Measurements from ENCODE around the gene SETD3. TPM values are rescaled to one million over a fixed set of nuclear protein-coding genes. Genes with fewer than 3 reads are reported as not detected.

The SETD3 gene
- total RNA-seq, 5 donors from 2014 or later (not counting 1 experiment from before 2014, with no cell fraction given), result 47.7 to 64.6 (median 52.4) TPM

DNA sequence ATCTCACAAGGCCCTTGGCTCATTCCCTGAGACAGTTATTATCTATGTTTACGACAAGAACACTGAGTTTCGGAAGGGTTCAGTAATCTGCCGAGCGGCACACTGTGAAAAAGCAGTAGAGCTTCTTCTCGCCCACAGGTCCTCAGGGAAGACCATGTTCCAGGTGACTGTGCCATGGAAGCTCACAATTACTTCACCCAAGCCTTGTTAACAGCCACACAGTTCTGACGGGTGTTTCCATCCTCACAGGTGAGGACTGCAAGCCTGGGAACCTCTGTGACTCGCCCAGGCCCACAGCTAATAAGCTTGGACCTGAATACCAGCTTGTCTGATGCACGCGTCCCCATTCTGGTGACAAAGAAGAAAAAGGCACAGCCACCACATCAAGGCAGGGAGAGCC, 15.4 kb downstream of the SETD3 start:
- 100% methylated on average over 9 of the region's 9 CpGs for WGBS (ENCODE audit: insufficient coverage)
- no peak overlapping the region for H3K27ac Mint-ChIP-seq
- no peak overlapping the region for H3K27ac ChIP-seq (ENCODE audit: low read length)
- peaks cover 11 to 13% of the 10 kb centered on the region in 2 experiments for H3K4me1 ChIP-seq (ENCODE audit: control insufficient read depth in 1 of 2, extremely low read depth in 1 of 2, insufficient read depth in 2 of 2, low read length in 2 of 2)
- H3K4me3 Mint-ChIP-seq, result no peak overlapping the region
- CTCF ChIA-PET, result no interaction called here
- peaks cover 6 to 54% of the 10 kb centered on the region in 2 donors for H3K36me3 ChIP-seq (ENCODE audit: control insufficient read depth in 2 of 2, extremely low read depth in 1 of 2, insufficient read depth in 1 of 2, low read length in 1 of 2)
- no peak for ATAC-seq (replicated peaks in 1 of 4)
- no peaks in the 10 kb centered on the region for H3K27me3 ChIP-seq (replicated peaks in 1 of 2; ENCODE audit: control insufficient read depth in 2 of 2, extremely low read depth in 1 of 2, insufficient read depth in 2 of 2, low read length in 1 of 2)
- H3K9me3 ChIP-seq, result no peaks in the 10 kb centered on the region
- H3K4me1 Mint-ChIP-seq, result peaks cover 30 to 46% (median 34%) of the 10 kb centered on the region in 3 donors
- DNase-seq, result no peak
- POLR2A ChIA-PET, result no interaction called here
- no peaks in the 10 kb centered on the region for H3K9me3 Mint-ChIP-seq
- H3K4me3 ChIP-seq (ENCODE audit: control insufficient read depth in 1 of 2, extremely low read depth in 1 of 2, low read length in 1 of 2), result no peak overlapping the region
- H3K27me3 Mint-ChIP-seq, result no peaks in the 10 kb centered on the region
- peaks cover 39% of the 10 kb centered on the region for H3K36me3 Mint-ChIP-seq

DNA sequence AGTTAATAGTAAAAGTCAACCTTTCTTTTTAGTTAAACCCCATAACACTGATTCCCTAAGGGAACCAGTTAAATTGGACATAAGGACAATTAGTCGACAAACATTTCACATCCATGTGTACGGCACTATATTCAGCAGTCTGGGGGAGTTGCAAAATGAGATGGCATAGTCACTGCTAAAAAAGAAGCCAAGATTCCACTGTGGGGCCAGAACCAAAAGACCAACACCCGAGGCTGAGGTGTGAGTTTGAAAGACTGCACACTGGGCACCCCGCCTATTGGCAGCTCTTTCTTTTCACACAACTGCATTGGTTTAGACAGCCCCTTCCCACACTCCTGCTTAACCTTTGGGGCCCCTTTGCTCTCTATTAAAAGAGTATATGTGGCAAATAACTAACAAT, 16.7 kb downstream of the SETD3 start:
- no peak overlapping the region for H3K4me3 ChIP-seq (ENCODE audit: control insufficient read depth in 1 of 2, extremely low read depth in 1 of 2, low read length in 1 of 2)
- peaks cover 10% of the 10 kb centered on the region in 2 experiments for H3K4me1 ChIP-seq (ENCODE audit: control insufficient read depth in 1 of 2, extremely low read depth in 1 of 2, insufficient read depth in 2 of 2, low read length in 2 of 2)
- Mint-ChIP-seq H3K27ac (no peak overlapping the region), H3K4me1 (peaks cover 17 to 34% (median 21%) of the 10 kb centered on the region in 3 donors), H3K9me3 (no peaks in the 10 kb centered on the region), H3K36me3 (peaks cover 41% of the 10 kb centered on the region), H3K4me3 (no peak overlapping the region), H3K27me3 (no peaks in the 10 kb centered on the region)
- no peaks in the 10 kb centered on the region for H3K27me3 ChIP-seq (replicated peaks in 1 of 2; ENCODE audit: control insufficient read depth in 2 of 2, extremely low read depth in 1 of 2, insufficient read depth in 2 of 2, low read length in 1 of 2)
- ATAC-seq (replicated peaks in 1 of 4), result no peak
- POLR2A ChIA-PET, result no interaction called here
- H3K27ac ChIP-seq (ENCODE audit: low read length), result no peak overlapping the region
- H3K36me3 ChIP-seq (ENCODE audit: control insufficient read depth in 2 of 2, extremely low read depth in 1 of 2, insufficient read depth in 1 of 2, low read length in 1 of 2), result peaks cover 6 to 59% of the 10 kb centered on the region in 2 donors
- H3K9me3 ChIP-seq, result no peaks in the 10 kb centered on the region
- no CpG with 5 or more reads among the region's 4 CpGs for WGBS (ENCODE audit: insufficient coverage)
- CTCF ChIA-PET, result no interaction called here
- no peak for DNase-seq

DNA sequence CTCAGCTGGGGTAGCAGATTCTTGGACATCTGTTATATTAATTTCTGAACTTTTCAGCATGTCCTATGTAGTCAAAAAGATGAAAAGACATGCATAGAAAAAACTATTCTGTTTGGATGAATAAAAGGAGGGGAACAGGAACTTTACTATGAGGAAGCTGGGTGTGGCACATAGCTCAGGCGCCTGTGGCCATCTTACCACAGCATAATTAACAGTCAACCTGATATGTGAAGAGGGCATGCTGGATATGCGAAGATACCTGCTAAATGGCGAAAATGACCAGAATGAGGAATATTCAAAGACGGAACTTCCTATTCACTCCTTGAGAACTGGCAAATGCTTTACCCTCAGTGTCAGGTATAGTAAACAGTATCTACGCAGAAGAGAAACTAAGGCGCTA, 18.4 kb downstream of the SETD3 start:
- no peak overlapping the region for H3K27ac ChIP-seq (ENCODE audit: low read length)
- H3K4me3 ChIP-seq (ENCODE audit: control insufficient read depth in 1 of 2, extremely low read depth in 1 of 2, low read length in 1 of 2), result no peak overlapping the region
- no peaks in the 10 kb centered on the region for H3K9me3 Mint-ChIP-seq
- no peak overlapping the region for H3K4me3 Mint-ChIP-seq
- H3K36me3 Mint-ChIP-seq, result peaks cover 51% of the 10 kb centered on the region
- H3K9me3 ChIP-seq, result no peaks in the 10 kb centered on the region
- peaks cover 0 to under 1% of the 10 kb centered on the region in 2 experiments for H3K4me1 ChIP-seq (ENCODE audit: control insufficient read depth in 1 of 2, extremely low read depth in 1 of 2, insufficient read depth in 2 of 2, low read length in 2 of 2)
- WGBS (ENCODE audit: insufficient coverage), result 79% methylated on average over 2 of the region's 6 CpGs
- ChIA-PET CTCF (interaction anchor here in 1 of 2 donors (0.5 kb wide), 1 partner anchor 637 kb away, joined by 3 read pairs; no protein-coding TSS in a partner anchor), POLR2A (no interaction called here)
- H3K27me3 Mint-ChIP-seq, result no peaks in the 10 kb centered on the region
- no peak for ATAC-seq (replicated peaks in 1 of 4)
- no peaks in the 10 kb centered on the region for H3K27me3 ChIP-seq (replicated peaks in 1 of 2; ENCODE audit: control insufficient read depth in 2 of 2, extremely low read depth in 1 of 2, insufficient read depth in 2 of 2, low read length in 1 of 2)
- no peak overlapping the region for H3K27ac Mint-ChIP-seq
- DNase-seq, result no peak
- H3K36me3 ChIP-seq (ENCODE audit: control insufficient read depth in 2 of 2, extremely low read depth in 1 of 2, insufficient read depth in 1 of 2, low read length in 1 of 2), result peaks cover 6 to 76% of the 10 kb centered on the region in 2 donors
- H3K4me1 Mint-ChIP-seq, result peaks cover 0 to 16% (median 4%) of the 10 kb centered on the region in 3 donors

DNA sequence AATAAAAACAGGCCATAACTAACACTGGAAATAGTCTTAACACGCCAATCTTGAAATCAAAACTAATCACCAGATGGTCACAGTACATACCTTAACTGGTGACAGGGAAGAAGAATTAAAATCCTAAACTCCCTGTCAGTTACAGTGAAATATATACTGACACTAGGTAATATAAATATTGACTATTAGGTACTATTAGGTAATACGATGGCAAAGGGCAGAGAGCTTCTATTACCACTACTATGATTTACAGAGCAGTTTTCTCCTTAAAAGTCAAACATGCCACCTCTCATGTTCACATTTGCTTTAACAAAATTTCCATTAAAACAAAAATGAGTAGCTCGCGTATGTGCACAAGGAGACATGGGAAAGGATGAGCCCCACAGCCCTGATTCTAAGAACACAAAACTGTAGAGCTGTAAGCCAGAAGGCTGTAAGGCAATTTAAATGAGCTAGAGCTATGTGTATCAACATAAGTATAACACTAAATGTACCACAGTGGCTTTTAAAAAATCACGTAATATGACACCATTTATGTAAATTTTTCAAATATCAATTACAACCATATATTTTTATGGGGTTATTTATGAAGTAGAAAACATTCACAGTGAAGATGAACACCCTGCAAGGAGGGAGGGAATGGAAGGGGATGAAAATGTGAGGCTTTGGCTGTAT, 19.1 kb downstream of the SETD3 start:
- Mint-ChIP-seq H3K9me3 (no peaks in the 10 kb centered on the region), H3K27ac (no peak overlapping the region), H3K27me3 (no peaks in the 10 kb centered on the region), H3K36me3 (peaks cover 58% of the 10 kb centered on the region), H3K4me1 (peaks cover 0 to 16% (median 3%) of the 10 kb centered on the region in 3 donors), H3K4me3 (no peak overlapping the region)
- H3K36me3 ChIP-seq (ENCODE audit: control insufficient read depth in 2 of 2, extremely low read depth in 1 of 2, insufficient read depth in 1 of 2, low read length in 1 of 2), result peaks cover 6 to 82% of the 10 kb centered on the region in 2 donors
- CTCF ChIA-PET, result interaction anchor here in 1 of 2 donors (0.5 kb wide), 1 partner anchor 638 kb away, joined by 3 read pairs; no protein-coding TSS in a partner anchor
- H3K9me3 ChIP-seq, result no peaks in the 10 kb centered on the region
- ATAC-seq (replicated peaks in 1 of 4) (no peak), DNase-seq (no peak)
- POLR2A ChIA-PET, result interaction anchor here (0.6 to 0.7 kb wide), 2 partner anchors 89 to 1839 kb away, joined by 3 to 4 read pairs; no protein-coding TSS in a partner anchor
- no peak overlapping the region for H3K4me3 ChIP-seq (ENCODE audit: control insufficient read depth in 1 of 2, extremely low read depth in 1 of 2, low read length in 1 of 2)
- no peaks in the 10 kb centered on the region for H3K4me1 ChIP-seq (ENCODE audit: control insufficient read depth in 1 of 2, extremely low read depth in 1 of 2, insufficient read depth in 2 of 2, low read length in 2 of 2)
- no peaks in the 10 kb centered on the region for H3K27me3 ChIP-seq (replicated peaks in 1 of 2; ENCODE audit: control insufficient read depth in 2 of 2, extremely low read depth in 1 of 2, insufficient read depth in 2 of 2, low read length in 1 of 2)
- no CpG with 5 or more reads among the region's 5 CpGs for WGBS (ENCODE audit: insufficient coverage)
- H3K27ac ChIP-seq (ENCODE audit: low read length), result no peak overlapping the region

DNA sequence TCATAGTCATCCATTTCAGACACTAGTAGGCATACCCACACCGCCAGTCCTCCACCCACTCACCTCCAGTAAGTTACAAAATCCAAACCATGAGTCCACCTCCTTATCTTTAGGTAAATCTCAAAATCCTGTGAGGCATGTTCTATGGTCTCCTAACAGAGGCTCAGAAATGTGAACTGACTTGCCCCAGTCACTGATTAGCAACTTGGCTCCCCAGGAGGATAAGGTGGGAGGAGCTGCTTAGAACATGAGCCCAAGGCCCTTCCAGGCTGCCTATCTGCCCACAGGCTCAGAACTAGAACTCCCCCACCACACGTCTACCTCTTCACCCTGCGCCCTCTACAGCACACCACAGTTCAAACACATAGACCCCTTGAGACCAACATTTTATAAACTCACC, 19.9 kb downstream of the SETD3 start:
- WGBS (ENCODE audit: insufficient coverage), result 92% methylated on average over 3 of the region's 3 CpGs
- no peak overlapping the region for H3K4me3 Mint-ChIP-seq
- peaks cover 59% of the 10 kb centered on the region for H3K36me3 Mint-ChIP-seq
- peaks cover 0 to 14% (median 3%) of the 10 kb centered on the region in 3 donors for H3K4me1 Mint-ChIP-seq
- H3K27ac ChIP-seq (ENCODE audit: low read length), result no peak overlapping the region
- H3K4me1 ChIP-seq (ENCODE audit: control insufficient read depth in 1 of 2, extremely low read depth in 1 of 2, insufficient read depth in 2 of 2, low read length in 2 of 2), result no peaks in the 10 kb centered on the region
- no peak for ATAC-seq (replicated peaks in 1 of 4)
- POLR2A ChIA-PET, result no interaction called here
- H3K27me3 Mint-ChIP-seq, result no peaks in the 10 kb centered on the region
- no peak for DNase-seq
- H3K9me3 ChIP-seq, result no peaks in the 10 kb centered on the region
- H3K9me3 Mint-ChIP-seq, result no peaks in the 10 kb centered on the region
- CTCF ChIA-PET, result no interaction called here
- no peak overlapping the region for H3K4me3 ChIP-seq (ENCODE audit: control insufficient read depth in 1 of 2, extremely low read depth in 1 of 2, low read length in 1 of 2)
- peaks cover 6 to 84% of the 10 kb centered on the region in 2 donors for H3K36me3 ChIP-seq (ENCODE audit: control insufficient read depth in 2 of 2, extremely low read depth in 1 of 2, insufficient read depth in 1 of 2, low read length in 1 of 2)
- H3K27me3 ChIP-seq (replicated peaks in 1 of 2; ENCODE audit: control insufficient read depth in 2 of 2, extremely low read depth in 1 of 2, insufficient read depth in 2 of 2, low read length in 1 of 2), result no peaks in the 10 kb centered on the region
- no peak overlapping the region for H3K27ac Mint-ChIP-seq

DNA sequence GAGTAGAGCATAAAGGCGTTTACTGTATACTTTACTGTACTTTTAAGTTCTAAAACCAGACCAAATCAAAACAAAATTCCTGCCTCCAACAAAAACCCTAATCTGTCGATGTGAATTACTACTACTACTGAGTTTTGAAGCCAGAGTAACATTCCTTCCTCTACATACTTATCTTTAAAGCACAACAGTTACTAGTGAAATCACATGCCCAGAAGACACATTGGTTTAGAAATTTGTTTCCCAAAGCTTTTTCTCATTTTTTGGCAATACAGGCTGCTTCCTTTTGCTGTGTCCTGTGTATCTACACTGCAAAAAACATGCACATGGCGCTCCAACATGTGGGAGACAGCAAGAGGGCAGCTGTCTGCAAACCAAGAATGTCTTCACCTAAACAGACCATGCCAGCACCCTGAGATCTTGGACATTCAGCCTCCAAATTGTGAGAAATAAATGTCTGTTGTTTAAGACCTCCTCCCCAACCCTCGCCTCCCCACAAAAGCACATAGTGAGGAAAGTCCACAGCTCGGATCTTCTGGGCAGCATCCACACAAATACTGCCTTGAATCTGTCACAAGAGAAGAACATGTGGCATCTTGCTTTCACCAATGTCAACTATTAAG, 21.1 kb downstream of the SETD3 start:
- ChIA-PET POLR2A (no interaction called here), CTCF (no interaction called here)
- no peak overlapping the region for H3K4me3 Mint-ChIP-seq
- no peaks in the 10 kb centered on the region for H3K27me3 ChIP-seq (replicated peaks in 1 of 2; ENCODE audit: control insufficient read depth in 2 of 2, extremely low read depth in 1 of 2, insufficient read depth in 2 of 2, low read length in 1 of 2)
- H3K27ac Mint-ChIP-seq, result no peak overlapping the region
- ATAC-seq (replicated peaks in 1 of 4) (no peak), DNase-seq (no peak)
- H3K36me3 ChIP-seq (ENCODE audit: control insufficient read depth in 2 of 2, extremely low read depth in 1 of 2, insufficient read depth in 1 of 2, low read length in 1 of 2), result peaks cover 6 to 85% of the 10 kb centered on the region in 2 donors
- H3K9me3 ChIP-seq, result no peaks in the 10 kb centered on the region
- H3K27ac ChIP-seq (ENCODE audit: low read length), result no peak overlapping the region
- no peaks in the 10 kb centered on the region for H3K9me3 Mint-ChIP-seq
- H3K36me3 Mint-ChIP-seq, result peaks cover 54% of the 10 kb centered on the region
- H3K27me3 Mint-ChIP-seq, result no peaks in the 10 kb centered on the region
- H3K4me3 ChIP-seq (ENCODE audit: control insufficient read depth in 1 of 2, extremely low read depth in 1 of 2, low read length in 1 of 2), result no peak overlapping the region
- no peaks in the 10 kb centered on the region for H3K4me1 ChIP-seq (ENCODE audit: control insufficient read depth in 1 of 2, extremely low read depth in 1 of 2, insufficient read depth in 2 of 2, low read length in 2 of 2)
- 86% methylated on average over 1 of the region's 5 CpGs for WGBS (ENCODE audit: insufficient coverage)
- H3K4me1 Mint-ChIP-seq, result peaks cover 3 to 14% (median 5%) of the 10 kb centered on the region in 3 donors
